Erythroblast (primary cell): ENCODE measurements around the gene CACNA1C.

ENCODE experiments used
- GATA1 ChIP-seq: IDR thresholded peaks from 2 replicates; pipeline ENCODE4 v1.6.1; 2011; ENCODE audit warnings: low read depth, mild to moderate bottlenecking, control low read depth, low read length, moderate library complexity
- POLR2A ChIP-seq: IDR thresholded peaks from 2 replicates; pipeline ENCODE4 v1.6.1; 2011; ENCODE audit warnings: mild to moderate bottlenecking, low read length

DNA sequence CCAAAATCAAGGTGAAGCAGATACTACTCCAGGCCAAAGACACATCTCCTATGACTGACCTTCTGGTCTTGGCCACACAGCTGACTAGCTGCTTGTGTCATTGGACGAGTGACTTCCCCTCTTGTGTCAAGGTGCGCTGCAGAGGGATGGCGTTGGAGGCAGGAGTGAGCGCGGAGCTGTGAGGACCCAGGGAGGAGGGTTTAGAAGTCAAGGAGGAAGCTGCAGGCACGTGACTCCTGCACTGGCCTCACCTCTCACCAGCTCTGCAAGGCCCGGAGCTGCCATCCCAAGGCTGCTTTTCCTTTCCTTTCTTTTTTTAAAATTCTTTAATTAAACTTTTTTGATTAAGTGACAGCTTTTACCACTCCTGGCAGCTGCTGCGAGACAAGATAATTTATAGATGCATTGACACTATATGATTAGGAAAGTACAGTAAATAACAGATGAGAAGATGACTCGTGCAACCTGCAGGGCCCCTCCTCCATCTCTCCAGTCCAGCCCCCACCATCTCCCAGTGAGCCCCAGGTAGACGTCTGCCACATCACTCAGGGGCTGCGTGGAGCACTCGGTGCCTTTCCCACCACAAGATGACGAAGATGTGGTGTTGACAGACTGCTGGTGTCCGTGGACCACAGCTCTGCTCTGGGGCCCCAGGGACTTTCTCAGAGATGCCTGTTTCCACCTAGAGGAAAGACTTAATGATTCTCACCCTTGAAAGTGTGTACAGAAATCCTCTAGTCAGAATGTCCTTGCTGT lies 350.6 kb downstream of the CACNA1C start:
- no peak for TF ChIP-seq POLR2A
- no peak for TF ChIP-seq GATA1
